Astrocyte of the cerebellum (primary cell): ENCODE data around the gene INPP4B.

Source experiments
- DNase-seq: peaks from one replicate; pipeline ENCODE4 v3.0.0-alpha.2; 2011; ENCODE audit warnings: low read depth
- H3K4me3 ChIP-seq: 2 replicates; pipeline ENCODE4 v1.5.1; 2011; ENCODE audit warnings: mild to moderate bottlenecking, low read depth, low read length, moderate library complexity
- CTCF ChIP-seq: IDR thresholded peaks from 2 replicates; pipeline ENCODE4 v1.5.1; 2012; ENCODE audit warnings: low read length, low read depth, moderate library complexity, mild to moderate bottlenecking; ENCODE audit errors: missing control alignments
- in situ Hi-C: cut with HindIII; loops from 2 replicates; pipeline ENCODE4 v1.10.0; 2017; ENCODE audit warnings: low sequenced_read_pairs

INPP4B gene

GRCh38 chr4:142549248-142549647 is 296.9 kb downstream of the INPP4B start:
- no peak for TF ChIP-seq CTCF
- in situ Hi-C loops = no loop called here
- no peak overlapping the region for H3K4me3 ChIP-seq
- no peak for DNase-seq

- no peak for DNase-seq
- TF ChIP-seq CTCF = no peak
- no peak overlapping the region for H3K4me3 ChIP-seq
- in situ Hi-C loops = no loop called here
Measured at GRCh38 chr4:142548491-142548890, 297.6 kb downstream of the INPP4B start.

- no peak overlapping the region for H3K4me3 ChIP-seq
- TF ChIP-seq CTCF = no peak
- DNase-seq = no peak
- in situ Hi-C loops = no loop called here
Measured at GRCh38 chr4:142547974-142548373, 298.1 kb downstream of the INPP4B start.

GRCh38 chr4:142544594-142544993 is 301.5 kb downstream of the INPP4B start:
- in situ Hi-C loops = no loop called here
- no peak for TF ChIP-seq CTCF
- H3K4me3 ChIP-seq = no peak overlapping the region
- no peak for DNase-seq

- in situ Hi-C loops = no loop called here
- H3K4me3 ChIP-seq = no peak overlapping the region
- no peak for DNase-seq
- no peak for TF ChIP-seq CTCF
Measured at GRCh38 chr4:142544039-142544438, 302.1 kb downstream of the INPP4B start.

GRCh38 chr4:142540483-142540804 is 305.7 kb downstream of the INPP4B start:
- in situ Hi-C loops = no loop called here

More at GRCh38 chr4:142540483-142540804, 305.7 kb downstream of the INPP4B start:
- no peak overlapping the region for H3K4me3 ChIP-seq
- DNase-seq = no peak
- TF ChIP-seq CTCF = no peak
